ENCODE measurements around the gene FCHSD2. TPM values are rescaled to one million over a fixed set of nuclear protein-coding genes. Genes with fewer than 3 reads are reported as not detected.
"Not testable (repeated sequence)": the region's sequence is repeated elsewhere in the genome, so short reads cannot be mapped to it uniquely, and the experiment has no call there.

FCHSD2 gene
- total and polyA plus RNA-seq, 9 donors = 18.6 to 68.5 (median 53.8) TPM

DNA sequence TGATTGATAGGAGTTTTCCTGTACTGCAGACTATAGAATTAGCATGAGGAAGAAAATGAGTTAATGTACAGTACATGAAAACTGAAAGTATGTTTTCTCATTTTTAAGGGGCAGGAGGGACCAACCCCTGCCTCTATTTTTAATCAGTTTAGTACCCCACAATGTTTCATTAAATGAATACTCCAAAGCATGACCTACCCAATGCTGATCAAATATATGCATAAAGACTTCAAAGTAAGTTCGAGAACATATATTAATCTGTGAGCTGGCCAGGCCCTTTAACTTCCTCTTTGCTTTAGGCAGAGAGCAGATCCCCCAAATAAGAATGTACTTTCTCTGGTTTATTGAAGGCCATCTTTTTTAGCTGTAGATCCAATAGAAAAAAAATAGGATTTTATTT lies 161.0 kb downstream of the FCHSD2 start:
- H3K4me1 ChIP-seq (ENCODE audit: insufficient read depth) = no peaks in the 10 kb centered on the region
- WGBS, 3 donors = 92 to 97% (median 95%) methylated on average over 1 of the region's 1 CpG
- H3K4me3 ChIP-seq = no peak overlapping the region
- H3K27me3 ChIP-seq = no peaks in the 10 kb centered on the region
- no peaks in the 10 kb centered on the region for H3K36me3 ChIP-seq
- no peak for DNase-seq
- intact Hi-C loops (cut with DNase I) = no loop called here
- TF ChIP-seq POLR2A (IDR thresholded peaks at IDR 0.05) (no peak), EP300 (IDR thresholded peaks at IDR 0.05) (no peak)
- TF ChIP-seq, protein P1, sequence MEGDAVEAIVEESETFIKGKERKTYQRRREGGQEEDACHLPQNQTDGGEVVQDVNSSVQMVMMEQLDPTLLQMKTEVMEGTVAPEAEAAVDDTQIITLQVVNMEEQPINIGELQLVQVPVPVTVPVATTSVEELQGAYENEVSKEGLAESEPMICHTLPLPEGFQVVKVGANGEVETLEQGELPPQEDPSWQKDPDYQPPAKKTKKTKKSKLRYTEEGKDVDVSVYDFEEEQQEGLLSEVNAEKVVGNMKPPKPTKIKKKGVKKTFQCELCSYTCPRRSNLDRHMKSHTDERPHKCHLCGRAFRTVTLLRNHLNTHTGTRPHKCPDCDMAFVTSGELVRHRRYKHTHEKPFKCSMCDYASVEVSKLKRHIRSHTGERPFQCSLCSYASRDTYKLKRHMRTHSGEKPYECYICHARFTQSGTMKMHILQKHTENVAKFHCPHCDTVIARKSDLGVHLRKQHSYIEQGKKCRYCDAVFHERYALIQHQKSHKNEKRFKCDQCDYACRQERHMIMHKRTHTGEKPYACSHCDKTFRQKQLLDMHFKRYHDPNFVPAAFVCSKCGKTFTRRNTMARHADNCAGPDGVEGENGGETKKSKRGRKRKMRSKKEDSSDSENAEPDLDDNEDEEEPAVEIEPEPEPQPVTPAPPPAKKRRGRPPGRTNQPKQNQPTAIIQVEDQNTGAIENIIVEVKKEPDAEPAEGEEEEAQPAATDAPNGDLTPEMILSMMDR (IDR thresholded peaks at IDR 0.05) = no peak
- H3K9me3 ChIP-seq = no peaks in the 10 kb centered on the region
- no peak overlapping the region for H3K27ac ChIP-seq

DNA sequence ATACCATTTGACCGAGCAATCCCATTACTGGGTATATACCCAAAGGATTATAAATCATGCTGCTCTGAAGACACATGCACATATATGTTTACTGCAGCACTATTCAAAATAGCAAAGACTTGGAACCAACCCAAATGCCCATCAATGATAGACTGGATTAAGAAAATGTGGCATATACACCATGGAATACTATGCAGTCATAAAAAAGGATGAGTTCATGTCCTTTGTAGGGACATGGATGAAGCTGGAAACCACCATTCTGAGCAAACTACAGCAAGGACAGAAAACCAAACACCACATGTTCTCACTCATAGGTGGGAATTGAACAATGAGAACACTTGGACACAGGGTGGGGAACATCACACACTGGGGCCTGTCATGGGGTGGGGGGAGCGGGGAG lies 164.3 kb downstream of the FCHSD2 start:
- H3K9me3 ChIP-seq; H3K4me3 ChIP-seq; intact Hi-C loops (cut with DNase I); H3K27me3 ChIP-seq; H3K4me1 ChIP-seq (ENCODE audit: insufficient read depth); H3K27ac ChIP-seq; H3K36me3 ChIP-seq; DNase-seq: not testable (repeated sequence)
- WGBS, 3 donors = 98 to 99% (median 98%) methylated on average over 2 of the region's 2 CpGs

DNA sequence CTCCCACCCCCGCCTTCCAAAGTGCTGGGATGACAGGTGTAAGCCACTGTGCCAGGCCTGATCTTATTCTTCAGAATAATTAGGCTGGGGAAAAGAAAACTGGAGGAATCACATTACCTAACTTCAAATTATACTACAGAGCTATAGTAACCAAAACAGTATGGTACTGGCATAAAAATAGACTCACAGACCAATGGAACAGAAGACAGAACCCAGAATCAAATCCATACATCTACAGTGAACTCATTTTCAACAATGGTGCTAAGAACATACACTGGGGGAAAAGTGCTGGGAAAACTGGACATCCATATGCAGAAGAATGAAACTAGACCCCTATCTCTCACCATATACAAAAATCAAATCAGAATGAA lies 165.6 kb downstream of the FCHSD2 start:
- intact Hi-C loops (cut with DNase I); DNase-seq; H3K27ac ChIP-seq; H3K4me1 ChIP-seq (ENCODE audit: insufficient read depth); H3K36me3 ChIP-seq; H3K9me3 ChIP-seq; H3K27me3 ChIP-seq; H3K4me3 ChIP-seq: not testable (repeated sequence)
- WGBS, 3 donors = 97 to 100% (median 98%) methylated on average over 1 of the region's 1 CpG

DNA sequence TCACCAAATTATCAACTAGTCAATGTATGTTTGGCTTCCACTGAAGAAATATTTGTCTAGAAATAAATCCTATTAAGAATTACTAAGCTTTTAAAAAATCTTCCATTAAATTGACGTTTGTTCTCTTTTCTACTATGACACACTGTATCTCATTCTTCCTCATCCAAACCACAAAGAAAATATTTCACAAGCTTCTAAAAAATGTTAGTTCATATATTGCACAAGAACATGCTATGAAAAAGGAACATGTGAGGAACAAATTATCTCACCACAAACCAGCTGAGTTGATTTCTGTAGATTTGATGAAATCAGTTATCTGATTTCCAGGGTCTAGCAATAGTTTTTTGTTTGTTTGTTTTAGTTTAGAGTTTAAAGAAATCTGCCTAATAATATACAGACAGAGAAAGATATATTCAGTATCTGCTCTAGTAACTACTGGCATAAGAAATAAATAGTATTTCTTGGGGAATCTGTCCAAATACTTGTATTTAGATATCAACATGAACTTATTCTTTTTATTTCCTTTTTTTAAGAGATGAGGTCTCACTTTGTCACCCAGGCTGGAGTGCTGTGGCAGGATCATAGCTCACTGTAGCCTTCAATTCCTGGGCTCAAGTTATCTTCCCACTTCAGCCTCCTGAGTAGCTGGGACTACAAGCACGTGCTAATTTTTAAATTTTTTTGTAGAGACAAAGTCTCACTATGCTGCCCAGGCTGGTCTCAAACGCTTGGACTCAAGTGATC lies 166.2 kb downstream of the FCHSD2 start:
- no peak overlapping the region for H3K27ac ChIP-seq
- H3K4me3 ChIP-seq = no peak overlapping the region
- no peak for DNase-seq
- no peak for TF ChIP-seq POLR2A (IDR thresholded peaks at IDR 0.05)
- no peak for TF ChIP-seq EP300 (IDR thresholded peaks at IDR 0.05)
- TF ChIP-seq, protein P1 (IDR thresholded peaks at IDR 0.05) = no peak
- 36 to 46% (median 39%) methylated on average over 3 of the region's 3 CpGs for WGBS, 3 donors
- intact Hi-C loops (cut with DNase I) = no loop called here
- peaks cover 6% of the 10 kb centered on the region for H3K4me1 ChIP-seq (ENCODE audit: insufficient read depth)
- H3K27me3 ChIP-seq = no peaks in the 10 kb centered on the region
- no peaks in the 10 kb centered on the region for H3K9me3 ChIP-seq
- no peaks in the 10 kb centered on the region for H3K36me3 ChIP-seq

DNA sequence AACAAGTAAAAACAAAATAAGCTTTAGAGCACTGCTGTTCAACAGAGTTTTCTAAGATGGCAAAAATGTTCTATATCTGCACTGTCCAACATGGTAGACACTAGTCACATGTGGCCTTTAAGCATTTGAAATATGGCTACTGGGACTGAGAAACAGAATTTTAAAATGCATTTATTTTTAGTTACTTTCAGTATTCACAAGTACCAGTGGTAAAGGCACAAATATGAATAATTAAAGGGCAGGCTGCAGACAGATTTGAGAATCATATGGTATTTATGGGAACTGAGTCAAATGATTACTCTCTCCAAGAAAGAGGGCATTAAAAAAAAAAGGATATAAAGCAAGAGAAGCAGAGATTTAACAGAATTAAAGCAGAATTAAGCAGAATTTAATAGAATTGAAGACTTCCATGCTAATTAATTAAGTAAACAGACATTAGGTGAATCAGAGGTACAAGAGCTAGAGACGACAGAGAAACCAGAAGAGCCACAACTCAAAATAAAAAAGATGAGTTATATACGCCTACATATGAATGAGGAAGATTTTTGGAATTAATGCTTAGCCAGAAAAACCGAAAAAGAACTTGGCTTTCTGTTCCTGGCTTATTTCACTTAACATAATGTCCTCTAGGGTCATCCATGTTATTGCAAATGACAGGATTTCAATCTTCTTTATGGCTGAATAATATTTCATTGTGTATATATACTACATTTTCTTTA lies 167.5 kb downstream of the FCHSD2 start:
- Histone ChIP-seq H3K27ac (no peak overlapping the region), H3K4me1 (ENCODE audit: insufficient read depth) (peaks cover 9% of the 10 kb centered on the region), H3K4me3 (no peak overlapping the region), H3K9me3 (no peaks in the 10 kb centered on the region), H3K27me3 (no peaks in the 10 kb centered on the region), H3K36me3 (no peaks in the 10 kb centered on the region)
- TF ChIP-seq EP300 (IDR thresholded peaks at IDR 0.05) (no peak), POLR2A (IDR thresholded peaks at IDR 0.05) (no peak)
- TF ChIP-seq, protein P1 (IDR thresholded peaks at IDR 0.05) = no peak
- intact Hi-C loops (cut with DNase I) = no loop called here
- WGBS, 3 donors = 81 to 94% (median 90%) methylated on average over 3 of the region's 3 CpGs
- DNase-seq = no peak
